Lung (tissue), 12 donors: ENCODE measurements around the gene PLPP3. TPM values are rescaled to one million over a fixed set of nuclear protein-coding genes. Genes with fewer than 3 reads are reported as not detected.
A peak's percentile ranks its signal among the peaks of the same experiment; 100 is the strongest.

Experiments used
- ATAC-seq: fragments of 200-7000 bp; cut with Tn5 transposase; one replicate; pipeline ENCODE4 v1.9.1; 2020; ENCODE audit warnings: moderate number of reproducible peaks; ENCODE audit not compliant: insufficient read depth, low FRiP score
- DNase-seq, 3 donors: peaks; one replicate each; pipeline ENCODE4 v3.0.0-alpha.2; 2013 to 2017
- H3K27ac ChIP-seq, 2 donors: one replicate each; pipeline ENCODE4 v1.5.1; 2013; ENCODE audit warnings: mild to moderate bottlenecking in 2 of 2, moderate library complexity in 2 of 2, control low read depth in 1 of 2, inconsistent platforms in 1 of 2, low read depth in 1 of 2, low read length in 1 of 2
- H3K27me3 ChIP-seq, 3 donors: one replicate each; pipeline ENCODE4 v1.5.1; 2013; ENCODE audit warnings: low read length in 2 of 3; ENCODE audit not compliant: control insufficient read depth in 3 of 3, insufficient read depth in 3 of 3
- H3K36me3 ChIP-seq, 4 donors: one replicate each; pipeline ENCODE4 v1.5.1; 2013; ENCODE audit warnings: low read length in 4 of 4, mild to moderate bottlenecking in 1 of 4, moderate library complexity in 1 of 4; ENCODE audit not compliant: control insufficient read depth in 4 of 4, insufficient read depth in 4 of 4
- H3K4me1 ChIP-seq, 5 donors: one replicate each; pipeline ENCODE4 v1.5.1; 2013; ENCODE audit warnings: low read length in 5 of 5, mild to moderate bottlenecking in 2 of 5, moderate library complexity in 1 of 5; ENCODE audit not compliant: control insufficient read depth in 5 of 5, insufficient read depth in 5 of 5
- H3K4me3 ChIP-seq: one replicate; pipeline ENCODE4 v1.5.1; 2013; ENCODE audit warnings: mild to moderate bottlenecking, control low read depth, moderate library complexity
- H3K9ac ChIP-seq, 2 donors: one replicate each; pipeline ENCODE4 v1.5.1; 2013; ENCODE audit warnings: low read length in 2 of 2, control low read depth in 1 of 2; ENCODE audit not compliant: insufficient read depth in 1 of 2
- H3K9me3 ChIP-seq, 4 donors: one replicate each; pipeline ENCODE4 v1.5.1; 2013; ENCODE audit warnings: low read length in 3 of 4, mild to moderate bottlenecking in 1 of 4, moderate library complexity in 1 of 4; ENCODE audit not compliant: control insufficient read depth in 4 of 4, insufficient read depth in 3 of 4
- WGBS, 2 donors: extraction: QIAGEN DNeasy Blood & Tissue Kit; methylation state at CpG; one replicate each; pipeline ENCODE4 v1.1.7; 2013; 5-methylcytosine and 5-hydroxymethylcytosine counted together
- polyA plus RNA-seq, 2 donors: library from polyadenylated mRNA; stranded (reverse); fragments of 200-250 nt; gene quantifications; one replicate each; pipeline ENCODE4 v1.2.1, GENCODE V29; 2013
- total RNA-seq, 2 donors: library from RNA; depleted of rRNA in 1 of 2; stranded (reverse); fragments of >200 nt in 1 of 2; gene quantifications; one replicate each; pipeline ENCODE4 v1.2.1, GENCODE V29; 2014 to 2021
- TF ChIP-seq, protein P1 (sequence below): IDR thresholded peaks from 2 replicates; pipeline ENCODE4 v1.5.1; 2012; ENCODE audit warnings: mild to moderate bottlenecking; ENCODE audit errors: control extremely low read depth, extremely low read depth
- donor health status: control.
- donor health status: control.
- donor health status: Bipolar disorder and iron deficiency.
- donor health status: healthy.
- donor health status: DM: yes; HTN: yes; CAD: no.

The PLPP3 gene
- total and polyA plus RNA-seq, 4 donors: 8.6 to 121 (median 112) TPM

DNA sequence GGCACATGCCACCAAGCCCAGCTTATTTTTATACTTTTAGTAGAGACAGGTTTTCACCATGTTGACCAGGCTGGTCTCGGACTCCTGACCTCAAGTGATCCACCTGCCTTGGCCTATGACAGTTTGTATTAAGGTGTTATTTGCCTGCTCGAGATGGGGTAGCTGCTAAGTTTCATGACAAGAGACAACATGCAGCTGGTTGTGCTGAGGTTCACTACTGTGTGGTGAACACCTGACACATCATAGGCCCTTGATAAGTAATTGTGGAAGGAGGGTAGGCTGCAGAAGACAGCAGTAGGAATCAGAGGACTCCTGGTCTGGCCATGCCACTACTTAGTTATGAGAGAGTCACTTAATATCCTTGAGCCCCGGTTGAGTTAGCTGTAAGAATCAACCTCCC, 46.2 kb downstream of the PLPP3 start:
- ATAC-seq (no peak), DNase-seq (no peak)
- Histone ChIP-seq H3K9ac (no peak overlapping the region), H3K27ac (peak overlapping the region in 1 of 2 donors; percentile 53), H3K4me1 (peaks cover 9 to 80% (median 44%) of the 10 kb centered on the region in 5 donors), H3K9me3 (peaks cover 0 to 1% (median 0%) of the 10 kb centered on the region in 4 donors), H3K36me3 (peaks cover 10 to 56% (median 26%) of the 10 kb centered on the region in 4 donors), H3K27me3 (no peaks in the 10 kb centered on the region), H3K4me3 (no peak overlapping the region)
- TF ChIP-seq, protein P1, sequence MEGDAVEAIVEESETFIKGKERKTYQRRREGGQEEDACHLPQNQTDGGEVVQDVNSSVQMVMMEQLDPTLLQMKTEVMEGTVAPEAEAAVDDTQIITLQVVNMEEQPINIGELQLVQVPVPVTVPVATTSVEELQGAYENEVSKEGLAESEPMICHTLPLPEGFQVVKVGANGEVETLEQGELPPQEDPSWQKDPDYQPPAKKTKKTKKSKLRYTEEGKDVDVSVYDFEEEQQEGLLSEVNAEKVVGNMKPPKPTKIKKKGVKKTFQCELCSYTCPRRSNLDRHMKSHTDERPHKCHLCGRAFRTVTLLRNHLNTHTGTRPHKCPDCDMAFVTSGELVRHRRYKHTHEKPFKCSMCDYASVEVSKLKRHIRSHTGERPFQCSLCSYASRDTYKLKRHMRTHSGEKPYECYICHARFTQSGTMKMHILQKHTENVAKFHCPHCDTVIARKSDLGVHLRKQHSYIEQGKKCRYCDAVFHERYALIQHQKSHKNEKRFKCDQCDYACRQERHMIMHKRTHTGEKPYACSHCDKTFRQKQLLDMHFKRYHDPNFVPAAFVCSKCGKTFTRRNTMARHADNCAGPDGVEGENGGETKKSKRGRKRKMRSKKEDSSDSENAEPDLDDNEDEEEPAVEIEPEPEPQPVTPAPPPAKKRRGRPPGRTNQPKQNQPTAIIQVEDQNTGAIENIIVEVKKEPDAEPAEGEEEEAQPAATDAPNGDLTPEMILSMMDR: no peak
- 89 to 96% methylated on average over 3 of the region's 3 CpGs for WGBS, 2 donors

DNA sequence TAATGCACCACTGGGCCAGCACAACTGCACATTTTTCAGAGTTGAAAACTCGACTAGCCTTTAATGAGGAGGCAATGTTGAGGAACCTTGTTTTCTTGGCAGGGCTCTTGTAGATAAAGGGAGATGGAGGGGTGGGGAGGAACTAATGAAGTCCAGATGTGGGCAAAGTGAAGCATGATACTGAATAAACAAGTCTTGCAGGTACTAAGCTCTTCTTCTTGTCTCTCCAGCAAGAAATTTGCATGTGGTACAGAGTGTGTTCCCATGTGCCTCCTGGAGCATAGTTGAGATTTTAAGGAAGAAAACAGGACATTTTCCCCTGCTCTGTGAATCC, 47.0 kb downstream of the PLPP3 start:
- H3K4me1 ChIP-seq: peaks cover 6 to 80% (median 46%) of the 10 kb centered on the region in 5 donors
- no peaks in the 10 kb centered on the region for H3K27me3 ChIP-seq
- peak in 2 of 3 donors; percentile 39 to 51 for DNase-seq
- H3K27ac ChIP-seq: peak overlapping the region in 1 of 2 donors; percentile 66
- TF ChIP-seq, protein P1: no peak
- peaks cover 0 to 1% (median 0%) of the 10 kb centered on the region in 4 donors for H3K9me3 ChIP-seq
- 75 to 92% methylated on average over 1 of the region's 1 CpG for WGBS, 2 donors
- ATAC-seq: no peak
- H3K9ac ChIP-seq: no peak overlapping the region
- no peak overlapping the region for H3K4me3 ChIP-seq
- H3K36me3 ChIP-seq: peaks cover 10 to 58% (median 26%) of the 10 kb centered on the region in 4 donors

DNA sequence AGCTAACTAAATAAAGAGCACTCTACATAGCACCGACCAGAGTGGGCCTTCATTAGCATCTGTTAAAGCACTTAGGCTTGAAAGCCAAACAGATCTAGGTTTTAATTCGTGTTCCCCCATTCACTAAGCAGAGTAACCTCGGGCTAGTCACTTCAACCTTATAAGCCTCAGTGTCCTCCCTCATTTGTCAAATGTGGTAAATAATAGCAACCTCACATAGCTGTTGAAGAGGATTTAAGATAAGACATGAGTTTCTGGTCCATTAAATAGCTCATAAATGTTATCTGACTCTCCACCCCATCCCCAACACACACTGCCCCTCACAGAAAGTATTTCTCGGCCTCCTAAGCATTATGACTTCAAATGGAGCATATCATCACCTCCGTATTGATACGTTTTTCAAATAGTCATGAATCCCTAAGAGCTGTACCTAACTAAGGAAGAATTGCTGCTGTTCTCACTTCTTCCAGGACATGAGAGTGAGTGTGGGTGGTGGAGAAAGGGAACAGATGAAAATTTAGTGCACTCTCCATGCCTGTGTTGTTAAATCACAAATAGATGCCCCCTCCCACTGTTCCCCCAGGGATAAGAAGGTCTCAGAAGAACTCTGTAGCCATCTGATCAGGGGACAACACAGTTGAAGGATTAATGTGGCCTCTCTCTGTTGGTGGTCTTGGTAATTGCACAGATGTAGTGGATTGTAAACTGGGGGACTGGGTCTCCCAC, 47.6 kb downstream of the PLPP3 start:
- Histone ChIP-seq H3K9ac (no peak overlapping the region), H3K4me1 (peaks cover 4 to 79% (median 46%) of the 10 kb centered on the region in 5 donors), H3K27me3 (no peaks in the 10 kb centered on the region), H3K27ac (peak overlapping the region in 1 of 2 donors; percentile 66), H3K4me3 (no peak overlapping the region), H3K9me3 (peaks cover 0 to under 1% (median 0%) of the 10 kb centered on the region in 4 donors), H3K36me3 (peaks cover 10 to 57% (median 25%) of the 10 kb centered on the region in 4 donors)
- TF ChIP-seq, protein P1: no peak
- DNase-seq: no peak
- 85 to 91% methylated on average over 6 of the region's 6 CpGs for WGBS, 2 donors
- ATAC-seq: no peak
